Cardiac fibroblast (primary cell): ENCODE measurements around the gene OR4S2.

Experiments
- DNase-seq, 2 donors: peaks; one replicate each; pipeline versions ENCODE4 v3.0.0 to v3.0.0-alpha.2; 2010; ENCODE audit warnings: low read depth in 2 of 2
- H3K4me3 ChIP-seq, 2 donors: replicated peaks in 1 of 2; 1 replicate in 1 of 2; 2 replicates in 1 of 2; pipeline ENCODE4 v1.5.1; 2011; ENCODE audit warnings: low read depth in 2 of 2, low read length in 2 of 2, mild to moderate bottlenecking in 2 of 2, moderate library complexity in 1 of 2
- CTCF ChIP-seq: IDR thresholded peaks from one replicate; pipeline ENCODE4 v1.5.1; 2011; ENCODE audit warnings: low read depth, mild to moderate bottlenecking, low read length, inconsistent platforms

OR4S2 gene

GRCh38 chr11:55648027-55648426, at the start of gene OR4S2:
OR4S2 (plus strand) TSS chr11:55648327; CDS start chr11:55650904, 2,577 bp downstream.
- no peak for TF ChIP-seq CTCF
- no peak within 1 kb of the TSS for H3K4me3 ChIP-seq
- no peak for DNase-seq

- no peak within 1 kb of the TSS for H3K4me3 ChIP-seq
- DNase-seq = no peak
- TF ChIP-seq CTCF = no peak
Measured at GRCh38 chr11:55607545-55607944, 40.6 kb upstream of the OR4S2 start, which contains the start of gene OR4C11. OR4C11 (minus strand) TSS chr11:55607645; CDS start chr11:55604373, 3,272 bp downstream.

- no peak for TF ChIP-seq CTCF
- no peak for DNase-seq
- H3K4me3 ChIP-seq = no peak overlapping the region
Measured at GRCh38 chr11:55624531-55624930, 23.6 kb upstream of the OR4S2 start.

GRCh38 chr11:55634813-55635212, 13.3 kb upstream of the OR4S2 start, which contains the start of gene OR4P4:
OR4P4 (plus strand) TSS chr11:55635113.
- DNase-seq = no peak
- no peak for TF ChIP-seq CTCF
- no peak within 1 kb of the TSS for H3K4me3 ChIP-seq

- TF ChIP-seq CTCF = no peak
- no peak overlapping the region for H3K4me3 ChIP-seq
- no peak for DNase-seq
Measured at GRCh38 chr11:55652560-55652959, 4.4 kb downstream of the OR4S2 start.

GRCh38 chr11:55655096-55655495, 7.0 kb downstream of the OR4S2 start:
- no peak for TF ChIP-seq CTCF

GRCh38 chr11:55658031-55658573, 10.0 kb downstream of the OR4S2 start:
- TF ChIP-seq CTCF = no peak
- H3K4me3 ChIP-seq = no peak overlapping the region
- DNase-seq = no peak

More at GRCh38 chr11:55655096-55655495, 7.0 kb downstream of the OR4S2 start:
- DNase-seq = no peak
- no peak overlapping the region for H3K4me3 ChIP-seq
